ENCODE data around the gene CCDC74A. TPM values are rescaled to one million over a fixed set of nuclear protein-coding genes. Genes with fewer than 3 reads are reported as not detected.
A peak's percentile ranks its signal among the peaks of the same experiment; 100 is the strongest.
"Not testable (repeated sequence)": the region's sequence is repeated elsewhere in the genome, so short reads cannot be mapped to it uniquely, and the experiment has no call there.

Gene CCDC74A
- total and polyA plus RNA-seq, 2 donors: 5.1 to 35.1 TPM

DNA sequence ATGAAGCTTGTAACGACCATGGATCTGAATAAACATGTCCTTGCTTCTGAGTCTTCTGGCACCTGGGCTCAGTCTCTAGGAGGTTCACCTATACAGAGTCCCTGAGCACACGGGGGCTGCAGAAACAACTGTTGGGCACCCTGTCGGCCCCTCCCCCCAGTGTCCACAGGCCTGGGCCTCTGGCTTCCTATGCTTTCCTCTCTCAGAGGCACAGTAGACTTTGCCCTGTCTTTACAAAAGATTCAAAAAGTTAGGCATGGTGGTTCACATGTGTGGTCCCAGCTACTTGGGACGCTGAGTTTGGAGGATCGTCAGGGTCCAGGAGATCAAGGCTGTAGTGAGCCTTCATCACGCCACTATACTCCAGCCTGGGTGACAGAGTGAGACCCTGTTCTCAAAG is 6.2 kb upstream of the CCDC74A start:
- H3K4me3 ChIP-seq (ENCODE audit: low read length in 2 of 2); H3K4me1 ChIP-seq (ENCODE audit: control insufficient read depth in 2 of 2, insufficient read depth in 2 of 2, low read length in 2 of 2); H3K27ac ChIP-seq (ENCODE audit: low read depth in 1 of 2, low read length in 1 of 2); DNase-seq (ENCODE audit: low read depth in 6 of 9, low spot score in 9 of 9); H3K27me3 ChIP-seq (ENCODE audit: control insufficient read depth in 2 of 2, insufficient read depth in 1 of 2, low read length in 1 of 2); H3K9me3 ChIP-seq (ENCODE audit: control insufficient read depth in 2 of 2, insufficient read depth in 1 of 2, low read length in 1 of 2): not testable (repeated sequence)
- peaks cover 24 to 39% of the 10 kb centered on the region in 2 donors for H3K36me3 ChIP-seq (ENCODE audit: control insufficient read depth in 2 of 2, insufficient read depth in 2 of 2, low read length in 1 of 2)
- 80% methylated on average over 6 of the region's 6 CpGs for WGBS

DNA sequence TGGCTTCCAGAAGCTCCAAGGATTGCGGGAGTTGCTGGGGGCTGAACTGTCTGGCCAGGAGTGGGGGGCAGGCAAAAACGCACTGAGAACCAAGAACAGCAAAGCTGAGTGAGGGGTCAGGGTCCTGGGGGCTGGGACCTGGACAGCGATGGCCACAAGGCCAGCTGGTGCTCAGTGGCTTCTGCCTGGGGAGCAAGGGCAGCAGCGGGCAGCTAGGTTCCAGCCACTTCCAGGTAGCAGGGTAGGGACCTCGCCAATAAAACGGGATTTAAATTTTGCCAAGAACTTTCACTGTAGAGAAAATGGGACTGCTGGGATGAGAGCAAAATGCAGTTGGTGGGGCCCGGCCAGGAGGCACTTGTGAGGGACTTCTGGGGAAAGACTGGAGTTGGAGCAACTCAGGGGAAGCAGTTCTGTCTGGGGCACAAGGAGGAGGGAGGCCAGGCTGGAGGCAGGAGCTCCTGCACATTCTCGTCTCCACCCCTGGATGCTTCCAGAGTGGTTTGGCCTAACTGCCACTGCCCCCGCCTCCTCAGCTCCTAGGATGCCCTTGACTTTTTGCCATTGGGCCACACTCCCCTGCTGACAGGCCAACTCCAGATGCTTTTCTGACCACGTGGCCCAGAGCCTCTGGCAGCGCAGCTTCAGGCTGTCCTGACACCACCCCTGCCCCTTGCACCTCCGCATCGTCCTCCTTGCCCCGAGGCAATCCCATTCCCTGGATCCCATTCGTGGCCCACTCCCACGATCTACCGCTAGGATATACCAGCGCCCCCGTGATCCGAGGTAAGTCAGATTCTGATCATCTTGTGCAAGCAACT is 5.5 kb upstream of the CCDC74A start:
- Histone ChIP-seq H3K36me3 (ENCODE audit: control insufficient read depth in 2 of 2, insufficient read depth in 2 of 2, low read length in 1 of 2) (peaks cover 21 to 32% of the 10 kb centered on the region in 2 donors), H3K27ac (ENCODE audit: low read depth in 1 of 2, low read length in 1 of 2) (no peak overlapping the region), H3K27me3 (ENCODE audit: control insufficient read depth in 2 of 2, insufficient read depth in 1 of 2, low read length in 1 of 2) (no peaks in the 10 kb centered on the region), H3K4me3 (ENCODE audit: low read length in 2 of 2) (no peak overlapping the region), H3K4me1 (ENCODE audit: control insufficient read depth in 2 of 2, insufficient read depth in 2 of 2, low read length in 2 of 2) (peaks cover under 1 to 1% of the 10 kb centered on the region in 2 donors), H3K9me3 (ENCODE audit: control insufficient read depth in 2 of 2, insufficient read depth in 1 of 2, low read length in 1 of 2) (no peaks in the 10 kb centered on the region)
- no peak for DNase-seq (ENCODE audit: low read depth in 6 of 9, low spot score in 9 of 9)
- 97% methylated on average over 20 of the region's 20 CpGs for WGBS

DNA sequence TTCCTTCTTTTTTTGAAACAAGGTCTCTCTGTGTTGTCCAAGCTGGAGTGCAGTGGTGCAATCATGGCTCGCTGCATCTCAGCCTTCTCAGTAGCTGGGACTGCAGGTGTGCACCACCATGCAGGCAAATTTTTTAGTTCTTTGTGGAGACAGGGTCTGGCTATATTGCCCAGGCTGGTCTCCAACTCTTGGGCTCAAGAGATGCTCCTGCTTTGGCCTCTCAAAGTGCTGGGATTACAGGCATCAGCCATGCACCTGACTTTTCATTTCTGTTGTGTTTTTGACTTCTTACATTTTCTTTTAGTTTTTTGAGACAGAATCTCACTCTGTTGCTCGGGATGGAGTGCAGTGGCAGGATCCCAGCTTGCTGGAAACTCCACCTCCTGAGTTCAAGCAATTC is 2.4 kb upstream of the CCDC74A start:
- peaks cover 5 to 10% of the 10 kb centered on the region in 2 donors for H3K36me3 ChIP-seq (ENCODE audit: control insufficient read depth in 2 of 2, insufficient read depth in 2 of 2, low read length in 1 of 2)
- H3K27me3 ChIP-seq (ENCODE audit: control insufficient read depth in 2 of 2, insufficient read depth in 1 of 2, low read length in 1 of 2); H3K4me1 ChIP-seq (ENCODE audit: control insufficient read depth in 2 of 2, insufficient read depth in 2 of 2, low read length in 2 of 2); H3K27ac ChIP-seq (ENCODE audit: low read depth in 1 of 2, low read length in 1 of 2); H3K4me3 ChIP-seq (ENCODE audit: low read length in 2 of 2); H3K9me3 ChIP-seq (ENCODE audit: control insufficient read depth in 2 of 2, insufficient read depth in 1 of 2, low read length in 1 of 2); DNase-seq (ENCODE audit: low read depth in 6 of 9, low spot score in 9 of 9): not testable (repeated sequence)
- WGBS: 97% methylated on average over 2 of the region's 2 CpGs

GRCh38 chr2:131528981-131529863 is 1.5 kb downstream of the CCDC74A start:
- WGBS: 65% methylated on average over 25 of the region's 26 CpGs
- H3K27ac ChIP-seq (ENCODE audit: low read depth in 1 of 2, low read length in 1 of 2); H3K27me3 ChIP-seq (ENCODE audit: control insufficient read depth in 2 of 2, insufficient read depth in 1 of 2, low read length in 1 of 2); H3K36me3 ChIP-seq (ENCODE audit: control insufficient read depth in 2 of 2, insufficient read depth in 2 of 2, low read length in 1 of 2); H3K4me1 ChIP-seq (ENCODE audit: control insufficient read depth in 2 of 2, insufficient read depth in 2 of 2, low read length in 2 of 2); H3K9me3 ChIP-seq (ENCODE audit: control insufficient read depth in 2 of 2, insufficient read depth in 1 of 2, low read length in 1 of 2): not testable (repeated sequence)
- peak overlapping the region in 1 of 2 donors; percentile 25 for H3K4me3 ChIP-seq (ENCODE audit: low read length in 2 of 2)
- DNase-seq (ENCODE audit: low read depth in 6 of 9, low spot score in 9 of 9): peak in 1 of 9 donors; percentile 9

DNA sequence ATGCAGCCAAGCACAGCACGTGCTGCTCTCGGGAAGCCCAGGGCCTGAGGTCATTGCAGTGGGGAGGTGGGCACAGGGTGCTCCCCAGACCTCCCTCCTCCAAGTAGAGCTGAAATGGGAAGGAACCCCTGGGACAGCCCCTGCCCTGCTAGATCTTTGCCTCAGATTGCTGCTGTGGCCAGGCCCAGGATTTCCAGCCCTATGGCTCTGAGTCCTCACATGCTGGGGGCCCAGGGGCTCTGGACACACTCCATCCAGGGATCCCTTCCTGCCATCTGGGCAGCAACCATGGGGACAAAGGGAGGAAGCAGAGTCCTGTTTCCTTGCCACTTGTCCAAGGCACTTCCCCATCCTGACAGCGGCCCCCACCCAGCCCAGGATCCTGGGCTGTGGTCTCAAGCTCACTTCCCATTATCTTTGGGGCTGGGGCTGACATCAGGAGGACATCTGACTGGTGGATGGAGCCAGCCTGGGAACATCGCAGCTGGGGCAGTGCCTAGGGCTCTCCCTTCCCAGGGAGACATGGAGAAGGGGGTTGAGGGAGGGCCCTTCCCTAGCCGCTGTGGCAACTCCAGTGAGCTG is 2.3 kb downstream of the CCDC74A start:
- H3K4me3 ChIP-seq (ENCODE audit: low read length in 2 of 2); DNase-seq (ENCODE audit: low read depth in 6 of 9, low spot score in 9 of 9): not testable (repeated sequence)
- 96% methylated on average over 5 of the region's 5 CpGs for WGBS

DNA sequence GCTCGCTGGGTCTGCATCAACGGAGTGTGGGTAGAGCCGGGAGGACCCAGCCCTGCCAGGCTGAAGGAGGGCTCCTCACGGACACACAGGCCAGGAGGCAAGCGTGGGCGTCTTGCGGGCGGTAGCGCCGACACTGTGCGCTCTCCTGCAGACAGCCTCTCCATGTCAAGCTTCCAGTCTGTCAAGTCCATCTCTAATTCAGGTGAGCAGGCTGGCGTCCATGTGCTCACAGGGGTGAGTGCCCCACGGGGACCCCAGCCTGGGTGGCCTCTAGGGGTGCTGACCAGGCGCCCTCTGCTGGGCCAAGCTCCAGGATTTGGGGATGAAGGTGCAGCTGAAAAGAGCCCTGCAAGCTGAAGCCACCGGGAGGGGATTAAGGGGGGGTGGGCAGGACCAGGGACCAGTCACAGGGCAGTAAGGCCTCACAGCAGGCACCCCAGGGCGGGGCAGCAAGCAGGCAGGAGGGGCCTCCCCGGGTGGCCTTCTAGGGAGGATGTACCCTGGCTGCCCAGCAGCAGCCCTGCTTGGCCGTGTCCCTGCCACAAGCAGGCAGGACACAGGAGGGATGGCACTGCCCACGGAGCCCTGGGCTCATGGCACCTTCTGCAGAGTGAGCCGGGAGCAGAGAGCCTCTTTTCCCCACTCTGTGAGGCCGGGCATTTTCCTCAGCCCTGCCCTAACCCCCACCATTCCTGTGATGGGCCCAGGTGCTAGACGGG is 3.1 kb downstream of the CCDC74A start:
- H3K27ac ChIP-seq (ENCODE audit: low read depth in 1 of 2, low read length in 1 of 2); H3K4me3 ChIP-seq (ENCODE audit: low read length in 2 of 2); DNase-seq (ENCODE audit: low read depth in 6 of 9, low spot score in 9 of 9); H3K4me1 ChIP-seq (ENCODE audit: control insufficient read depth in 2 of 2, insufficient read depth in 2 of 2, low read length in 2 of 2); H3K27me3 ChIP-seq (ENCODE audit: control insufficient read depth in 2 of 2, insufficient read depth in 1 of 2, low read length in 1 of 2); H3K9me3 ChIP-seq (ENCODE audit: control insufficient read depth in 2 of 2, insufficient read depth in 1 of 2, low read length in 1 of 2); H3K36me3 ChIP-seq (ENCODE audit: control insufficient read depth in 2 of 2, insufficient read depth in 2 of 2, low read length in 1 of 2): not testable (repeated sequence)
- 85% methylated on average over 18 of the region's 22 CpGs for WGBS

More for the DNA sequence above, 2.3 kb downstream of the CCDC74A start:
- H3K9me3 ChIP-seq (ENCODE audit: control insufficient read depth in 2 of 2, insufficient read depth in 1 of 2, low read length in 1 of 2); H3K27me3 ChIP-seq (ENCODE audit: control insufficient read depth in 2 of 2, insufficient read depth in 1 of 2, low read length in 1 of 2); H3K27ac ChIP-seq (ENCODE audit: low read depth in 1 of 2, low read length in 1 of 2); H3K4me1 ChIP-seq (ENCODE audit: control insufficient read depth in 2 of 2, insufficient read depth in 2 of 2, low read length in 2 of 2); H3K36me3 ChIP-seq (ENCODE audit: control insufficient read depth in 2 of 2, insufficient read depth in 2 of 2, low read length in 1 of 2): not testable (repeated sequence)

DNA sequence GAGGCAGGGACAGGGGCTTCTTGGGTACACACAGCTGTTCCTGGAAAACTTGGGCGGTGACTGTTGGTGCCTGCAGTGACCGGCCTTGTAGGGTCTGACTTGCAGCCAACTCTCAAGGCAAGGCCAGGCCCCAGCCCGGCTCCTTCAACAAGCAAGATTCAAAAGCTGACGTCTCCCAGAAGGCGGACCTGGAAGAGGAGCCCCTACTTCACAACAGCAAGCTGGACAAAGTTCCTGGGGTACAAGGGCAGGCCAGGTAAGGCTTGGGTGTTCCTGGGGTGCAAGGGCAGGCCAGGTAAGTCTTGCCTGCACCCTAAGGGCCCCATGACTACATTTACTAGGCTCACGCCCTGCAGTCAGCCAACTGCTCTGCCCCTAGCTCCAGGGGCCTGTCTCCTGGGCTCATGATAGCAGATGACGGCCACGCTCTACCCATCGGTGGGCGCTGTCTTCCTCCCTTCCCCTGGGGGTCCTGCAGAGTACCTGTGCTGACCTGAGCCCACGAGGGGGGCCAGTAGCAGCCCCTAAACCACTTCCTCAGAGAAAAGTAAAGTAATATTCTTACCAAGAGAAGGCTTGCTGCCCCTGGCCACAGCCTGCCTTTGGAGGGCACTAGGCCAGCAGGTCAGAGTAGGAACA is 4.0 kb downstream of the CCDC74A start:
- H3K36me3 ChIP-seq (ENCODE audit: control insufficient read depth in 2 of 2, insufficient read depth in 2 of 2, low read length in 1 of 2); H3K4me1 ChIP-seq (ENCODE audit: control insufficient read depth in 2 of 2, insufficient read depth in 2 of 2, low read length in 2 of 2); H3K9me3 ChIP-seq (ENCODE audit: control insufficient read depth in 2 of 2, insufficient read depth in 1 of 2, low read length in 1 of 2); H3K27ac ChIP-seq (ENCODE audit: low read depth in 1 of 2, low read length in 1 of 2); H3K4me3 ChIP-seq (ENCODE audit: low read length in 2 of 2); DNase-seq (ENCODE audit: low read depth in 6 of 9, low spot score in 9 of 9); H3K27me3 ChIP-seq (ENCODE audit: control insufficient read depth in 2 of 2, insufficient read depth in 1 of 2, low read length in 1 of 2): not testable (repeated sequence)
- WGBS: 91% methylated on average over 6 of the region's 11 CpGs

DNA sequence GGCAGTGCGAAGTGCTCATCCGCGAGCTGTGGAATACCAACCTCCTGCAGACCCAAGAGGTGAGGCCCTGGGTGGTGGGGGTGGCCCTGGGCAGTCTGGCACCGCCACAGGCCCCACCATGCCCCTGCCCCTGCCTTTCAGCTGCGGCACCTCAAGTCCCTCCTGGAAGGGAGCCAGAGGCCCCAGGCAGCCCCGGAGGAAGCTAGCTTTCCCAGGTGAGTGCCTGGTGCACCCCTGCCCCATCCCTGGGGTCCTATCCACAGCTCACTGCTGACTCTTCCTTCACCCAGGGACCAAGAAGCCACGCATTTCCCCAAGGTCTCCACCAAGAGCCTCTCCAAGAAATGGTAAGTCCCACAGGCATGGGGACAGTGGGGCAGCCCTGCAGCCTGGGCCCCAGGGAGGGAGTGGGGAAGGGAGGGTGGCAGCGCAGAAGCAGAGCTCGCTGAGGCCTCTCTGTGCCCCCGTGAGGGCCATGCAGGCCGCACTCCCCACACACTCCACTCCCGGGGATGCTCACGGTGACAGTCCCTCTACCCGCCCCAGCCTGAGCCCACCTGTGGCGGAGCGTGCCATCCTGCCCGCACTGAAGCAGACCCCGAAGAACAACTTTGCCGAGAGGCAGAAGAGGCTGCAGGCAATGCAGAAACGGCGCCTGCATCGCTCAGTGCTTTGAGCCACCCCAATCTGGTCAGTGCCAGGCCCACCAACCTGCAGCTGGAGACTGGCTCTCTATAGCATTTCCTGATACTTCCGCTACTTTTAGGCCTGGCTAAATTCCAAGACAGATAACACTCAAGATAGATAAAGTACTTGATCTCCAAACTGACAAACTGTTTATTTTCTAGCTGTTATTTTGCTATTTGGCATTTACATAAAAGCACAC is 5.3 kb downstream of the CCDC74A start:
- H3K9me3 ChIP-seq (ENCODE audit: control insufficient read depth in 2 of 2, insufficient read depth in 1 of 2, low read length in 1 of 2); H3K27me3 ChIP-seq (ENCODE audit: control insufficient read depth in 2 of 2, insufficient read depth in 1 of 2, low read length in 1 of 2); H3K36me3 ChIP-seq (ENCODE audit: control insufficient read depth in 2 of 2, insufficient read depth in 2 of 2, low read length in 1 of 2); H3K4me1 ChIP-seq (ENCODE audit: control insufficient read depth in 2 of 2, insufficient read depth in 2 of 2, low read length in 2 of 2); H3K4me3 ChIP-seq (ENCODE audit: low read length in 2 of 2); DNase-seq (ENCODE audit: low read depth in 6 of 9, low spot score in 9 of 9); H3K27ac ChIP-seq (ENCODE audit: low read depth in 1 of 2, low read length in 1 of 2): not testable (repeated sequence)
- 92% methylated on average over 23 of the region's 23 CpGs for WGBS
